Liver (tissue), 9 donors: ENCODE data around the gene ALAS1. TPM values are rescaled to one million over a fixed set of nuclear protein-coding genes. Genes with fewer than 3 reads are reported as not detected.

Source experiments
- DNase-seq: peaks from one replicate; pipeline ENCODE4 v3.0.0-alpha.2; 2017; ENCODE audit warnings: low spot score
- H3K27ac ChIP-seq, 2 donors: one replicate each; pipeline ENCODE4 v1.7.0; 2013; ENCODE audit warnings: inconsistent platforms in 2 of 2, low read length in 2 of 2, control low read depth in 1 of 2, low read depth in 1 of 2, mild to moderate bottlenecking in 1 of 2
- H3K27me3 ChIP-seq, 4 donors: one replicate each; pipeline versions ENCODE4 v1.6.1 to v1.7.0; 2013; ENCODE audit warnings: low read length in 3 of 4, inconsistent platforms in 1 of 4, mild to moderate bottlenecking in 1 of 4, moderate library complexity in 1 of 4; ENCODE audit not compliant: control insufficient read depth in 4 of 4, insufficient read depth in 4 of 4
- H3K36me3 ChIP-seq, 4 donors: one replicate each; pipeline versions ENCODE4 v1.6.1 to v1.7.0; 2013; ENCODE audit warnings: low read length in 3 of 4, mild to moderate bottlenecking in 3 of 4, low read depth in 1 of 4, moderate library complexity in 1 of 4; ENCODE audit not compliant: control insufficient read depth in 4 of 4, insufficient read depth in 3 of 4
- H3K4me1 ChIP-seq, 4 donors: one replicate each; pipeline versions ENCODE4 v1.6.1 to v1.7.0; 2013; ENCODE audit warnings: low read length in 3 of 4, mild to moderate bottlenecking in 3 of 4, moderate library complexity in 1 of 4; ENCODE audit not compliant: control insufficient read depth in 4 of 4, insufficient read depth in 4 of 4
- H3K4me3 ChIP-seq, 3 donors: one replicate each; pipeline versions ENCODE4 v1.6.1 to v1.7.0; 2013; ENCODE audit warnings: low read length in 3 of 3, control low read depth in 1 of 3, low read depth in 1 of 3, mild to moderate bottlenecking in 1 of 3
- H3K9ac ChIP-seq, 2 donors: one replicate each; pipeline ENCODE4 v1.7.0; 2013; ENCODE audit warnings: low read length in 2 of 2, mild to moderate bottlenecking in 2 of 2, moderate library complexity in 2 of 2, control low read depth in 1 of 2, low read depth in 1 of 2
- H3K9me3 ChIP-seq, 4 donors: one replicate each; pipeline versions ENCODE4 v1.6.1 to v1.7.0; 2013; ENCODE audit warnings: low read length in 3 of 4; ENCODE audit not compliant: control insufficient read depth in 4 of 4
- EGR1 ChIP-seq, 2 donors: IDR thresholded peaks; 2 replicates each; pipeline ENCODE4 v1.6.1; 2016 to 2018; ENCODE audit warnings: antibody characterized with exemption in 2 of 2, low read depth in 2 of 2
- FOXA1 ChIP-seq: IDR thresholded peaks from 2 replicates; pipeline ENCODE4 v1.6.1; 2016; ENCODE audit warnings: antibody characterized with exemption
- FOXA2 ChIP-seq: IDR thresholded peaks from 2 replicates; pipeline ENCODE4 v1.6.1; 2016; ENCODE audit warnings: antibody characterized with exemption
- GABPA ChIP-seq, 2 donors: IDR thresholded peaks in 1 of 2; conservative IDR thresholded peaks in 1 of 2; 2 replicates each; pipeline ENCODE4 v1.6.1; 2016; ENCODE audit warnings: antibody characterized with exemption in 2 of 2, mild to moderate bottlenecking in 1 of 2, moderate library complexity in 1 of 2
- HNF4A ChIP-seq, 2 donors: conservative IDR thresholded peaks; 2 replicates each; pipeline ENCODE4 v1.6.1; 2016; ENCODE audit warnings: antibody characterized with exemption in 2 of 2, mild to moderate bottlenecking in 2 of 2
- HNF4G ChIP-seq: IDR thresholded peaks from 2 replicates; pipeline ENCODE4 v1.6.1; 2016; ENCODE audit warnings: antibody characterized with exemption
- JUND ChIP-seq, 2 donors: IDR thresholded peaks; 2 replicates each; pipeline ENCODE4 v1.6.1; 2016; ENCODE audit warnings: antibody characterized with exemption in 2 of 2
- MAX ChIP-seq: IDR thresholded peaks from 2 replicates; pipeline ENCODE4 v1.6.1; 2016; ENCODE audit warnings: antibody characterized with exemption
- NR2F2 ChIP-seq: IDR thresholded peaks from 2 replicates; pipeline ENCODE4 v1.6.1; 2016; ENCODE audit warnings: antibody characterized with exemption
- RAD21 ChIP-seq, 2 donors: IDR thresholded peaks; 2 replicates each; pipeline ENCODE4 v1.6.1; 2016; ENCODE audit warnings: antibody characterized with exemption in 2 of 2, mild to moderate bottlenecking in 2 of 2
- RXRA ChIP-seq, 2 donors: IDR thresholded peaks; 2 replicates each; pipeline ENCODE4 v1.6.1; 2017 to 2018; ENCODE audit warnings: antibody characterized with exemption in 2 of 2, mild to moderate bottlenecking in 1 of 2
- SP1 ChIP-seq: IDR thresholded peaks from 2 replicates; pipeline ENCODE4 v1.6.1; 2018; ENCODE audit warnings: antibody characterized with exemption, mild to moderate bottlenecking
- TAF1 ChIP-seq: conservative IDR thresholded peaks from 2 replicates; pipeline ENCODE4 v1.6.1; 2016; ENCODE audit warnings: antibody characterized with exemption, mild to moderate bottlenecking
- YY1 ChIP-seq: IDR thresholded peaks from 2 replicates; pipeline ENCODE4 v1.6.1; 2016; ENCODE audit warnings: antibody characterized with exemption, mild to moderate bottlenecking
- ZBTB33 ChIP-seq: IDR thresholded peaks from 2 replicates; pipeline ENCODE4 v1.6.1; 2016; ENCODE audit warnings: antibody characterized with exemption
- WGBS: extraction: QIAGEN DNeasy Blood & Tissue Kit; methylation state at CpG from one replicate; pipeline ENCODE4 v1.1.7; 2013; 5-methylcytosine and 5-hydroxymethylcytosine counted together
- polyA plus RNA-seq, 2 donors: library from polyadenylated mRNA; stranded (reverse) in 1 of 2; unstranded in 1 of 2; fragments of 200-250 nt in 1 of 2; fragments of >200 nt in 1 of 2; fragmentation: Nextera tagmentation in 1 of 2; extraction: Ambion mirVana in 1 of 2; gene quantifications; one replicate each; pipeline versions ENCODE4 v1.2.1 to v1.2.3, GENCODE V29; 2013 to 2015
- total RNA-seq, 2 donors: library from RNA; depleted of rRNA; stranded (reverse); fragments of >200 nt; gene quantifications; one replicate each; pipeline ENCODE4 v1.2.3, GENCODE V29; 2014
- TF ChIP-seq, protein P1 (sequence below): IDR thresholded peaks from 2 replicates; pipeline ENCODE4 v1.6.1; 2016; ENCODE audit warnings: antibody characterized with exemption, mild to moderate bottlenecking
- TF ChIP-seq, protein P2 (sequence below): IDR thresholded peaks from 2 replicates; pipeline ENCODE4 v1.6.1; 2016; ENCODE audit warnings: antibody characterized with exemption
- TF ChIP-seq, protein P3 (sequence below): fragments of 150-350 bp; IDR thresholded peaks from 2 replicates; pipeline ENCODE4 v1.5.1; 2017; ENCODE audit warnings: improper control_type of control experiment, low read depth, low read length; ENCODE audit not compliant: missing input control
- donor health status: healthy.
- donor health status: healthy.
- donor health status: healthy.
- donor health status: healthy.
- donor health status: healthy.

ALAS1 gene
- total and polyA plus RNA-seq, 4 donors: 32.3 to 421 (median 137) TPM

DNA sequence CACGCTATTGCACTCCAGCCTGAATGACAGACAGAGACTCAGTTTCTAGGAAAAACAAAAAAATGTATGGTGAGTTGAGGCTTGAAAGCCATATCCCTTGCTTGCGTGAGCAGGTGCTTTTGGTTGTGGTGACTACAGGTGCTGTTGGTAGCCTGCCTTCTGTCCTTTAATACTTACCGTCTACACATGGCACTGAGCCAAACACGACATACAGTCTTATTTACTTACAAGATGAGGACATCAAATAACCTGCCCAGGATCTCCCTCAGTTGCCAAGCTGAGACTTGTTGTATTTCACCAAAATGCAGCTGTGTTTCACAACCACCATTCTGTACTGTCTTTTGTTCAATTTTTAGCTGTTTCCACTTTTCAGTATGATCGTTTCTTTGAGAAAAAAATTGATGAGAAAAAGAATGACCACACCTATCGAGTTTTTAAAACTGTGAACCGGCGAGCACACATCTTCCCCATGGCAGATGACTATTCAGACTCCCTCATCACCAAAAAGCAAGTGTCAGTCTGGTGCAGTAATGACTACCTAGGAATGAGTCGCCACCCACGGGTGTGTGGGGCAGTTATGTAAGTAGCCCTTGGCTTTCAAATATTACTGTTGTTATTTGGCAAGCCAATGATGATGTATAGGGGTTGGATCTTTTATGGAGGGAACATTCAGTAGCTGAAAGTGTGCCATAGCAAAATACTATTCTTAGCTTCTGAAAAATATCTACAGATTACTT lies 6.5 kb downstream of the ALAS1 start:
- H3K9ac ChIP-seq: peak overlapping the region in 1 of 2 donors; percentile 16

More for the DNA sequence above, 6.5 kb downstream of the ALAS1 start:
- Histone ChIP-seq H3K4me1 (peaks cover 5 to 67% (median 57%) of the 10 kb centered on the region in 4 donors), H3K36me3 (peaks cover 10 to 74% (median 64%) of the 10 kb centered on the region in 4 donors), H3K27ac (peak overlapping the region; percentile 65 to 72), H3K4me3 (peak overlapping the region in 2 of 3 donors; percentile 0 to 12), H3K9me3 (no peaks in the 10 kb centered on the region), H3K27me3 (no peaks in the 10 kb centered on the region)
- no peak for DNase-seq
- TF ChIP-seq RXRA (IDR thresholded peaks at IDR 0.05) (peak; percentile 47 to 83), HNF4A (conservative IDR thresholded peaks at IDR 0.05) (peak; percentile 16 to 52), SP1 (peak; percentile 52), RAD21 (IDR thresholded peaks at IDR 0.05) (peak in 1 of 2 donors; percentile 12), HNF4G (no peak), FOXA2 (peak; percentile 97), ZBTB33 (peak; percentile 67), TAF1 (no peak), MAX (peak; percentile 77), FOXA1 (peak; percentile 96), JUND (IDR thresholded peaks at IDR 0.05) (peak; percentile 15 to 83), NR2F2 (no peak), EGR1 (IDR thresholded peaks at IDR 0.05; ENCODE audit: low read depth in 2 of 2) (peak in 1 of 2 donors; percentile 33), YY1 (peak; percentile 58), GABPA (IDR thresholded peaks at IDR 0.05 in 1 of 2, conservative IDR thresholded peaks at IDR 0.05 in 1 of 2) (no peak)
- TF ChIP-seq, protein P1, sequence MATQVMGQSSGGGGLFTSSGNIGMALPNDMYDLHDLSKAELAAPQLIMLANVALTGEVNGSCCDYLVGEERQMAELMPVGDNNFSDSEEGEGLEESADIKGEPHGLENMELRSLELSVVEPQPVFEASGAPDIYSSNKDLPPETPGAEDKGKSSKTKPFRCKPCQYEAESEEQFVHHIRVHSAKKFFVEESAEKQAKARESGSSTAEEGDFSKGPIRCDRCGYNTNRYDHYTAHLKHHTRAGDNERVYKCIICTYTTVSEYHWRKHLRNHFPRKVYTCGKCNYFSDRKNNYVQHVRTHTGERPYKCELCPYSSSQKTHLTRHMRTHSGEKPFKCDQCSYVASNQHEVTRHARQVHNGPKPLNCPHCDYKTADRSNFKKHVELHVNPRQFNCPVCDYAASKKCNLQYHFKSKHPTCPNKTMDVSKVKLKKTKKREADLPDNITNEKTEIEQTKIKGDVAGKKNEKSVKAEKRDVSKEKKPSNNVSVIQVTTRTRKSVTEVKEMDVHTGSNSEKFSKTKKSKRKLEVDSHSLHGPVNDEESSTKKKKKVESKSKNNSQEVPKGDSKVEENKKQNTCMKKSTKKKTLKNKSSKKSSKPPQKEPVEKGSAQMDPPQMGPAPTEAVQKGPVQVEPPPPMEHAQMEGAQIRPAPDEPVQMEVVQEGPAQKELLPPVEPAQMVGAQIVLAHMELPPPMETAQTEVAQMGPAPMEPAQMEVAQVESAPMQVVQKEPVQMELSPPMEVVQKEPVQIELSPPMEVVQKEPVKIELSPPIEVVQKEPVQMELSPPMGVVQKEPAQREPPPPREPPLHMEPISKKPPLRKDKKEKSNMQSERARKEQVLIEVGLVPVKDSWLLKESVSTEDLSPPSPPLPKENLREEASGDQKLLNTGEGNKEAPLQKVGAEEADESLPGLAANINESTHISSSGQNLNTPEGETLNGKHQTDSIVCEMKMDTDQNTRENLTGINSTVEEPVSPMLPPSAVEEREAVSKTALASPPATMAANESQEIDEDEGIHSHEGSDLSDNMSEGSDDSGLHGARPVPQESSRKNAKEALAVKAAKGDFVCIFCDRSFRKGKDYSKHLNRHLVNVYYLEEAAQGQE: no peak
- TF ChIP-seq, protein P2, sequence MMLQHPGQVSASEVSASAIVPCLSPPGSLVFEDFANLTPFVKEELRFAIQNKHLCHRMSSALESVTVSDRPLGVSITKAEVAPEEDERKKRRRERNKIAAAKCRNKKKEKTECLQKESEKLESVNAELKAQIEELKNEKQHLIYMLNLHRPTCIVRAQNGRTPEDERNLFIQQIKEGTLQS: no peak
- TF ChIP-seq, protein P3, sequence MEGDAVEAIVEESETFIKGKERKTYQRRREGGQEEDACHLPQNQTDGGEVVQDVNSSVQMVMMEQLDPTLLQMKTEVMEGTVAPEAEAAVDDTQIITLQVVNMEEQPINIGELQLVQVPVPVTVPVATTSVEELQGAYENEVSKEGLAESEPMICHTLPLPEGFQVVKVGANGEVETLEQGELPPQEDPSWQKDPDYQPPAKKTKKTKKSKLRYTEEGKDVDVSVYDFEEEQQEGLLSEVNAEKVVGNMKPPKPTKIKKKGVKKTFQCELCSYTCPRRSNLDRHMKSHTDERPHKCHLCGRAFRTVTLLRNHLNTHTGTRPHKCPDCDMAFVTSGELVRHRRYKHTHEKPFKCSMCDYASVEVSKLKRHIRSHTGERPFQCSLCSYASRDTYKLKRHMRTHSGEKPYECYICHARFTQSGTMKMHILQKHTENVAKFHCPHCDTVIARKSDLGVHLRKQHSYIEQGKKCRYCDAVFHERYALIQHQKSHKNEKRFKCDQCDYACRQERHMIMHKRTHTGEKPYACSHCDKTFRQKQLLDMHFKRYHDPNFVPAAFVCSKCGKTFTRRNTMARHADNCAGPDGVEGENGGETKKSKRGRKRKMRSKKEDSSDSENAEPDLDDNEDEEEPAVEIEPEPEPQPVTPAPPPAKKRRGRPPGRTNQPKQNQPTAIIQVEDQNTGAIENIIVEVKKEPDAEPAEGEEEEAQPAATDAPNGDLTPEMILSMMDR: no peak
- 37% methylated on average over 10 of the region's 10 CpGs for WGBS
